HTERT RPE-1 (cell line): ENCODE measurements around the gene PPIL1.
"Not testable (repeated sequence)": the region's sequence is repeated elsewhere in the genome, so short reads cannot be mapped to it uniquely, and the experiment has no call there.

ENCODE experiments used
- in situ Hi-C: fragments of 300-500 bp; cut with MboI; formaldehyde crosslinking; loops from 4 replicates; pipeline ENCODE4 v1.14.3; 2020; ENCODE audit warnings: low sequenced_read_pairs

Gene PPIL1

GRCh38 chr6:36817176-36817817 lies 57.3 kb downstream of the PPIL1 start:
- in situ Hi-C loops: no loop called here

- in situ Hi-C loops: no loop called here
These were observed 58.5 kb downstream of the PPIL1 start for GRCh38 chr6:36815962-36816735.

GRCh38 chr6:36814249-36814648 lies 60.4 kb downstream of the PPIL1 start:
- in situ Hi-C loops: no loop called here

GRCh38 chr6:36813526-36813925 lies 61.1 kb downstream of the PPIL1 start:
- in situ Hi-C loops: no loop called here

- in situ Hi-C loops: not testable (repeated sequence)
These were observed 61.6 kb downstream of the PPIL1 start for GRCh38 chr6:36813047-36813446.

- in situ Hi-C loops: no loop called here
These were observed 64.4 kb downstream of the PPIL1 start for GRCh38 chr6:36809941-36810803.

GRCh38 chr6:36809156-36809555 lies 65.4 kb downstream of the PPIL1 start:
- in situ Hi-C loops: no loop called here

- in situ Hi-C loops: no loop called here
These were observed 66.0 kb downstream of the PPIL1 start for GRCh38 chr6:36808634-36809033.

- in situ Hi-C loops: no loop called here
These were observed 66.9 kb downstream of the PPIL1 start for GRCh38 chr6:36807750-36808149.

GRCh38 chr6:36807143-36807542 lies 67.5 kb downstream of the PPIL1 start:
- in situ Hi-C loops: no loop called here

- in situ Hi-C loops: no loop called here
These were observed 68.7 kb downstream of the PPIL1 start for GRCh38 chr6:36805917-36806316.

GRCh38 chr6:36805096-36805797 lies 69.4 kb downstream of the PPIL1 start:
- in situ Hi-C loops: no loop called here
